Kidney tubule cell (primary cell): ENCODE results near the gene ADGRB2.

Experiments used
- DNase-seq: peaks from one replicate; pipeline ENCODE4 v3.0.0-alpha.2; 2018; ENCODE audit warnings: low spot score

Gene ADGRB2

DNA sequence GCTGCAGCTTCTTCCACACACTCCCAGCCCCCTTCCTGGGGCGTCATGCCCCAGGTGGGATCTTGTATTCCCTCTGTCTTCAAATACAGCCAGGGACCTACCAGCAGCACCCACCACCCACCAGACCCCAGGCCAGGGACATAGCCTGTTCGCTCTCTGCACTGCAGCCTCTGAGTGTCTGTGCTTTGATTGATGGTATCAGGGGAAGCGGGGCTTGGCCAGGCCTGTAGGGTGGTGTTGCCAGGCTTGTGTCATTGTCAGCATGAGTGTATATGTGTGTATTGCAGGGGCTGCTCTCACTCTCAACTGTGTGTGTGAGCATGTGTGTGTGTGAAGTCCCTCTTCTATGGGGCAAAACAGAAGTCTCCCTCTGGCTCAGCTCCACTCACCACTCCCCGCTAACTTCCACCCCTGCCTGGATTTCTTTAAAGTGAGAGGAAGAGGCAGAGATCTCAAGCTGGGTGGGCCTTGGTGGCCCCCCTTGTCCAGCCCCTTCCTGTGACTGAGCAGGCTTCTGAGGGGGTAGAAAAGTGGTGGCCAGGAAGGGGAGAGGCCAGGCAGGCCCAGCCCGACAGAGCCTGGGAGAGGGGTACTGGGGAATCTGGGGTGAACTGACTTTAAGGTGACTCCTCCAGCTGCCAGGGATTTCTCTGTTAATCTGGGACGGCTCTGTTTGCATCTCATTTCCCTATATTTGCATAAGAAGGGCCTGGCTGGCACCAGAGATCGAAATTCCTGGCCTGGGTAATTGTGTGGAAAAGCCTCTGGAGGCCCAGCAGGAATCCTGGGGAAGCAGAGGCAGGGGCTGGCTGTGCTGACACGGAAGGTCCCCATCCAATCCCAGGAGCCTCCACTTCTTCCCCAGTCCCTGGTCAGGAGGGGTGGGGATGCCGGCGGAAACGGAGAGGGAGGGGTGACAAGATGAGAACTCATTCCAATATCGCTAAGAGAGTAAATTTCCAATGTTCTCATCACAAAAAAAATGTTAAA lies 18.6 kb upstream of the ADGRB2 start:
- no peak for DNase-seq

DNA sequence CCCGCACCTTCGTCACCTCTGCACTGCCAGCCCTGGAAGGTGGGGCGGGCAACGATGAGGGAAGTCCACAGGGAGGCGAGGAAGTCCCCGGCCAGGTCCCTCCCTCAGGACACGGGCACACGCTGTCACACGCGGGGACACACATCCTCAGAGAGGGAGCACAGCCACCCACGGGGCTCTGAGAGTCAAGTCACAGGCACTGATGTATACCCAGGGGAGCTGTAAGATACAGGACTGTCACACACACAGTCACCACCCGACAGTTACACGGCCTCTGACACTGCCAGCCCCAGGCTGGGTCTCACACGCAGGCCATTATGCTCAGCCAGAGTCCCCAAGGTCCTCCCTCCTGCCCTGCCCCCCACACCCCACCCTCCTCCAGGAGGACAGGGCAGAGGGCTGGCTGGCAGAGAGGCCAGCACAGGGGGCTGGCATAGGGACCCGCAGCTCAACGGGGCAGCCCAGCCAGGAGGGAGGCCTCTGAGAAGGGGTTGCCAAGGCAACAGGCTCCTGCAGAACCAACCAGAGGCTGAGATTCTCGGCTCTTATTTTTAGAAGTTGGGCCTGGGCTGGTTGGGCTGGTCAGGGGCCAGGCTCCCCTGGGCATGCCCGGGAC lies 17.7 kb upstream of the ADGRB2 start:
- DNase-seq: no peak

- no peak for DNase-seq
Measured at GRCh38 chr1:31781138-31781755, 17.1 kb upstream of the ADGRB2 start.

DNA sequence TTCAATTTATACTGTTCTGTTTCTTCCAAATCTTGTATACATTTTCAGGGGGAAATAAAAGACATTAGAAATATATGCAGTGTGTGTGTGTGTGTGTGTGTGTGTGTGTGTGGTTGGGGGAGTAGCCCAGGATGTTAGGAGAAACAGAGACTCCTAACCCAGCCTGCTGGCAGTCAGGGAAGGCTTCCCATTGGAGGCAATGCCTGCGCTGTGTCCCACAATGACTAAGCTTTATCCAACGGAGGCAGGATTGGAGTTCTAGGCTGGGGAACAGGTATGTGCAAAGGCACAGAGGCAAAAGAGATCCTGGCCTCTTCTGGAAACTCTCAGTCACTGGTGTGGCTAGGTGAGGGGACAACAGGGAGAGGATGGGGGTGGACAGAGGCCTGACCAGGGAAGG lies 16.5 kb upstream of the ADGRB2 start:
- DNase-seq: no peak

DNA sequence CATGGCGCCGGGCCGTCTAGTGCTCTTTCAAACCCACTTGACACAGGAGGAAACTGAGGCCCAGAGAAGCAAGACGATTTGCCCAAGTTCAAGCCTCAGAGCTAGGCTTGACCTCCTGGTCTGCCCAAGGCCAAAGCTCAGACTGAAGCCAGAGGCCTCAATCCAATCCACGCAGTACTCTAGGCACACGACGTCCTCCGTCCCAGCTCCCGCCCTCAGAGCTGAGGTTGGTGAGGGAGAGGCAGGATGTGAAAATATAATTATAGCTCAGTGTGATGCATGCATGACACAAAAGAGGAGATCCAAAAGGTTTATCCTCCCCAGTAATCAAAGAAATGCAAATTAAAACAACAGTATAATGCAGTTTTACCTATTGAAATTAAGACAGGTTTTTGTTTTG lies 15.5 kb upstream of the ADGRB2 start:
- no peak for DNase-seq

GRCh38 chr1:31778763-31779488 lies 14.8 kb upstream of the ADGRB2 start:
- DNase-seq: no peak

- no peak for DNase-seq
Measured at GRCh38 chr1:31776516-31776915, 12.4 kb upstream of the ADGRB2 start.

- DNase-seq: no peak
Measured at GRCh38 chr1:31776032-31776431, 11.9 kb upstream of the ADGRB2 start.

- DNase-seq: no peak
Measured at GRCh38 chr1:31775210-31775999, 11.3 kb upstream of the ADGRB2 start.

DNA sequence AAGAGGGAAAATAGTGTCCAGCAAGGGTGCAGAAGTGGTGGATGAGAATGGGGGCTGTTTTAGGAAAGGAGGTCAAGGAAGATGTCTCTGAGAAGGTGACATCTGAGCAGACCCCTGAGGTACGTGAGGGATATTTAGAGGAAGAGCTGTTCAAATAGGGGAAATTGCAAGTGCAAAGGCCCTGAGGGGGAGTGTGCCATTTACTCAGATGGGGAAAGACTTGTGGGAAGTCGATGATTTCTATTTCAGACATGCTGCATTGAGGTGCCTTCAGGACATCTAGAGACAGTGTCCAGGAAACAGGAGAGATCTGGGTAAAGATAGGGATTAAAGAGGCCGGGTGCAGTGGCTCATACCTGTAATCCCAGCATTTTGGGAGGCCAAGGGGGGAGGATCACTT lies 10.4 kb upstream of the ADGRB2 start:
- DNase-seq: no peak

DNA sequence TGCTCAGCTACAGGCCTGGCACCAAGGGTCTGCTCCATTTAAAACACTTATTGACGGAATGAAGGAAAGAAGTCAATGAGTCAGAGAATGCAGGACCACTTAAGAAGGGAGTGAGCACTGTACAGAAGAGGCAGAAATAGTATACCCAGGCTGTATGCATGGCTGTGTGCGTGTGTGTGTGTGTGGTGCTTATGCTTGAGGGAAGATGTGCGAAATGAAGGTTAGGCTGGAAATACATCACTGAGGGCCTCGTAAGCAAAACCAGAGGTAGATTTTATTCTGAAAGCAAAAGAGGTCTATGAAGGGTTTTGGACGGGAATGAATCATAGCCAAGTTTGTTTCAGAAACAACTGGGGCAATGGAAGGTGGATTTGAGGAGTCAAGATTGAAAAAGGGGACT lies 9.7 kb upstream of the ADGRB2 start:
- DNase-seq: no peak

DNA sequence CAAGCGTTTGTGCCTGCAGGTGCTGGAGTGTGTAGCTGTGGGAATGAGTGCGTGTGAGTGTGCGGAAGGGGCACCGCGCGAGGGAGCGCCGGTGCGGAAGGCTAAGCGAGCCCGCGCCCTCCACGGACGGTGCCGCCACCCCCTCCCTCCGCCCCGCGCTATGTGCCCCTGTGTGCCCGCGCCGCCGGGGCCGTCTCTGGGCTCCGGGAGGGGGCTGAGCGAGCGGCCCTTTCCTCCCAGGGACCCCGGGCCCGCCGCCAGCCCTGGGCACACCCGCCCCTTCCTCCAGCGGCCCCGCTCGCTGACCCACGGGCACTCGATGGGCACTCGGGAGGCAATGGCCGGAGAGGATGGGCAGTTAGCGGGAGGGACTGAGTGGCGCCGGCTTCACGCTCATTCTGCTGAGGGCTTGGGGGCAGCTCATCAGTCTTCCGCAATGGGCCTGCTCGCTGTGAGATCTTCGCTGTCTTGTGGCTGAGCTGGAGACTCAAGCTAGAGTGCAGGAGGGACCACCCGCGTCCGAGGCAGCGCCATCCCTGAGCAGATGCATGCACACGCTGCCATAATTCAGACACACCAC lies 8.6 kb upstream of the ADGRB2 start:
- no peak for DNase-seq

DNA sequence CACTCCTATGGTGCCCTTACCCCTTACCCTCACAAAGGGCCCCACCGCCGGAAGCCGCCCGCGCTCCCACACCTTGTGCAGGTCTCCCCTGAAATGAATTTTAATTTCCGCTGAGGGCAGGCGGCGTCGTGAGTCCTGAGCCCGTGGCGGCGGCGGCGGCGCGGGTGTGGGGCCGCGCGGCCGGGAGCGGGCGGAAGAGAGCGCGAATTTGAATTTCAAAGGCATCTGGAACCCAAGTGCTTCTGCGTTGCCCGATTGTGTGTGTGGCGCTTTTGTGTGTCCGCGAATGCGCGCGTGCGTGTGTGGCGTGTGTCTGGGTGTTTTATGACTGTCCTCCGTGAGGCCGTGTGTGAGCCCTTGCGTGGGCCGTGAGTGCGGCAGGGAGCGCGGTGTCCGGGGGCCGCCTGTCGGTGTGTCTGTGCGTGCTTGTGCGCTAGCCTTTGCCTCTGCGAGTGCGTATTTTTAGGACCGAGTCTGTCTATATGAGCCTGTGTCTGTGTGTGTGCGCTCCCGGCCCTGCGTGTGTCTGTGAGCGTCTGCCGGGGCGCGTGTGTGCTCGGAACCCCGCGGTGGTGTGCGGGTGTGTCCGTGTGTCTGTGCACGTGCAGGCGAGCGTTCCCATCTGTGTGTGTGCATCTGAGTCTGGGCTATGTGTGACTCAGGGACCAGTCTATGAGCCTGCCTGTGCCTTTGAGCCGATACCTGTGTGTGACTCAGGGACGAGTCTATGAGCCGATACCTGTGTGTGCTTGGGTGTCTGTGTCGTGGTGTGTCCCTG lies 7.9 kb upstream of the ADGRB2 start:
- DNase-seq: peak; percentile 85

DNA sequence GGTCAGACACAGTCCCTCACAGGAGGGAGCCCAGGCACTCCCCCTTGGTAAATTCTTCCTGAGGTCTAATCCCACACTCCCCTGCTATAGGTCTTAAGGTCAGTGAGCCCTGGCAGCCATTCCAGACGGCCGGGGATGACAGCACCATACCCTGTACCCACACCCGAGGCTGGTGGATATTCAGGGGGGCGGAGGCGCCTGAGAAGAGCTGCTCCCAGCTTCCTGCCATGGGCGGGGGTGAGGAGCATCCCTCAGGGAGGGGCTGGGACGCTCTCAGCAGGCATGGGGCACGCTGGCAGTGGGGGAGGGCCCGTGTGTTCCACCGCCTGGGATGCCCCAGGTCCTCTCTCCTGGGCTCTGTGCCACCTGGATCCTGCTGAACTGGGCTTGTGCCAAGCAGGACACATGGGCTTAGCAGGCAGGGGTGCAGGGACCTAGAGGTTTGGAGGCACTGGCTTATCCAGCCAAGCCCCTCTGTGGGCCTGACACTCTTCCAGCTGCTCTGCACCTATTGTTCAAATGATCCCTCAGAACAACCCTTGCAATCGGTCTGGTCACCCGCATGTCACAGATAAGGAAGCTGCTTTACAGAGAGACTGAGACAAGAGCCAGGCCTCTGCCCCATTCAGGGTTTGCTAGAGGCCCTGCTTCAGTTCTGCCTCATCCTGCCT lies 5.7 kb upstream of the ADGRB2 start:
- peak; percentile 31 for DNase-seq

GRCh38 chr1:31768939-31769704 lies 5.0 kb upstream of the ADGRB2 start:
- no peak for DNase-seq

DNA sequence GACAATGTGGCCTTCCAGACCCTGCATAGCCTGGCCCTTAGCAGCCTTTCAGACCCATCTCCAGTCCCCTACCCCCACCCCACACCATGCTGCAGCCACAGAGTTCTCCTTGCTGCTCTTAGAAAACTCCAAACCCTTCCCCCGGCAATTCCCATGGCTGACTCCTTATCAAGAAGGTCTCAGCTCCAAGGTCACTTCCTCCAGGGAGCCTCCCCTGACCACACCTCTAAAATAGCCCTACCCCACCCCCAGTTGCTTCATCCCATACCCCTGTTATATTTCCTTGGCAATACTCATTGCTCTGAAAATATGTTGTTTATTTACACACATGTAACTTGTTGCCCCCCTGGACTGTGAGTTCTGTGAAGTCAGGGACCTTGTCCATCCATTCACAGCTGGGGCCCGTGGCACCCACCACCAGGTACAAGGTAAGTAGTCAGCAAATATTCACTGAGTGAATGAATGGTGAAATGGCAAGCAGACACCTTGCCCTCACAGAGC lies 4.3 kb upstream of the ADGRB2 start:
- DNase-seq: no peak

- peak; percentile 69 for DNase-seq
Measured at GRCh38 chr1:31767225-31767624, 3.1 kb upstream of the ADGRB2 start.

DNA sequence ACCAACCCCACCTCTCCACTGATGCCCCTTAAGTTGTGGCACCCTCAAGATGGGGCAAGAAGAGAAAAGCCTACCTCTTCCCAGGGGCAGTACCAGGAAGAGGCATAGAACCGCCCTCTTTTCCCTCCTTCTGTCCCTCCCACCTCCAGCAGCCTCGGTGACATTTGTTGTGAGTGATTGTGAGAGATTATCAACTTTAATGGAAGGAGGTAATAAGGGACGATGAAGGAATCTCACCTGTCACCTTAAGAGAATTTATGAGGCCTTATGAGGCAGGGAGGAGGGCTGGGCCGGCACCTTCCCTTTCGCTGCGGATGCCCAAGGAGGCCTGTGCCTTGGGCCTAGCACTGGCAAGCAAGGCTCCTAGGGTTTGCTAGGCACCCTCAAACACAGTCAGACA lies 1.4 kb upstream of the ADGRB2 start:
- DNase-seq: no peak

DNA sequence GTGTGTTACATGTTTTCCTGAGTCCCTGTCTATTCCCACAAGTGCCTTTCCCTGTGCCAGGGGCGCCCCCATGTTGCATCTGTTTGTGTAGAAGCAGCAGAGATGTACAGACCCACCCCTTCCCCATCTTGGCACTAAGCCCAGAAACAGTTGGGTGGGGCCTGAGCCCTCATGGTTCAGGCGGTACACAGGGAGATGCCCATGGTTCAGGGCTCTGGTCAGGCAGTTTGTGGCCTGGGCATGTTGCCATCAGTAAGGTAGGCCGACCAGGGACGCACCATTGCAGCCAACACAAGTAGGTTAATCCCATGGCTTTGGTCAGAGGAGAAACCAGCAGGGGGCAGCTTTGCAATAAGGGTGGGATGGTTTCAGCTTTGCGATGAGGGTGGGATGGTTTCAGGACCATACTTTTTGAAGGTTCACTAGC lies 914 bp upstream of the ADGRB2 start:
- peak; percentile 26 for DNase-seq
